Measurements from ENCODE around the gene CACNA1A.

- no peak for TF ChIP-seq CTCF (IDR thresholded peaks at IDR 0.05)
- TF ChIP-seq POLR2A (IDR thresholded peaks at IDR 0.05), result no peak
These were observed 107.2 kb downstream of the CACNA1A start for GRCh38 chr19:13398780-13399726.

Measured in body of pancreas (tissue), 4 donors.